BJ (cell line): ENCODE measurements around the gene EIF4E3. TPM values are rescaled to one million over a fixed set of nuclear protein-coding genes. Genes with fewer than 3 reads are reported as not detected.

Source experiments
- CTCF ChIA-PET: fragments of 350-600 bp; formaldehyde crosslinking; extraction: SDS; loops from one replicate; lab custom pipeline; 2021; ENCODE audit warnings: antibody characterized with exemption, inconsistent platforms; lab: Yijun Ruan, JAX
- POLR2A ChIA-PET: fragments of 300-600 bp; sonication (Branson Sonifier 250); formaldehyde crosslinking; extraction: SDS; loops from one replicate; lab custom pipeline; 2021; ENCODE audit warnings: antibody characterized with exemption; lab: Charles Lee
- DNase-seq: peaks from one replicate; pipeline ENCODE4 v3.0.0-alpha.2; 2011; ENCODE audit warnings: low read depth
- H3K27me3 ChIP-seq: 2 replicates; pipeline ENCODE4 v1.6.0; 2011; ENCODE audit warnings: low read length; ENCODE audit not compliant: control insufficient read depth, insufficient read depth
- H3K36me3 ChIP-seq: 2 replicates; pipeline ENCODE4 v1.5.1; 2011; ENCODE audit warnings: low read length; ENCODE audit not compliant: control insufficient read depth, insufficient read depth
- H3K4me3 ChIP-seq: 2 replicates; pipeline ENCODE4 v1.5.1; 2011; ENCODE audit warnings: low read depth, mild to moderate bottlenecking, control low read depth, low read length
- CTCF ChIP-seq: IDR thresholded peaks from 2 replicates; pipeline ENCODE4 v1.5.1; 2011; ENCODE audit warnings: low read depth, mild to moderate bottlenecking, control low read depth, inconsistent platforms, low read length, moderate library complexity; ENCODE audit not compliant: insufficient read depth
- polyA plus RNA-seq: library from polyadenylated mRNA; depleted of rRNA; stranded (reverse); fragments of >200 nt; gene quantifications from 2 replicates; pipeline ENCODE4 v1.2.3, GENCODE V29; 2011

The EIF4E3 gene
- polyA plus RNA-seq, 1 experiment, result 1.1 TPM

GRCh38 chr3:71752831-71753700 is 27.9 kb upstream of the EIF4E3 start:
- H3K36me3 ChIP-seq, result no peaks in the 10 kb centered on the region
- peaks cover 25% of the 10 kb centered on the region for H3K27me3 ChIP-seq
- DNase-seq, result no peak
- no peak overlapping the region; the same call in 1 of the 2 replicates for H3K4me3 ChIP-seq
- TF ChIP-seq CTCF, result no peak
- ChIA-PET CTCF (interaction anchor here (0.6 to 1.4 kb wide), 2 partner anchors 24 to 42 kb away, joined by 3 read pairs; no protein-coding TSS in a partner anchor), POLR2A (no interaction called here)

DNA sequence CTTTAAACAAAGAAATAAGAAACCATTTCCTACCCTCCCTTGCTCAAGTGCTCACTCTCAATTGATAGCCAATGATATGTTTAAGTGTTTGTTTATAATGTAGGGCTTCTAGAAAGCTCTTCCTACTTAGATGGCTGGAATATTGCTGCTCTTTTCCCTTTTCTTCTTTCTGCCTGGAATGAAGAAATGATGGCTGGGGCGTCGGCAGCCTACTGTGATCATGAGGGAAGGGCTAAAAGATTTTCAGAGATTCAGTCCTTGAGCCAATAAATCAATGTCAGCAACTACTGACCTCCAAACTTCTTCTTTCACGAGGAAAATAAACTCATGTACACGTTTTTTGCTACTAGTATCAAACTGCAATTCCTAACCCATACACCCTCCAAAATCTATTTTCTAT is 26.4 kb upstream of the EIF4E3 start:
- H3K4me3 ChIP-seq, result no peak overlapping the region
- H3K27me3 ChIP-seq, result peaks cover 19% of the 10 kb centered on the region
- CTCF ChIA-PET, result interaction anchor here (1.8 kb wide), 1 partner anchor 21 kb away, joined by 5 read pairs; no protein-coding TSS in a partner anchor
- no peak for TF ChIP-seq CTCF
- H3K36me3 ChIP-seq, result no peaks in the 10 kb centered on the region
- DNase-seq, result no peak
- POLR2A ChIA-PET, result no interaction called here

DNA sequence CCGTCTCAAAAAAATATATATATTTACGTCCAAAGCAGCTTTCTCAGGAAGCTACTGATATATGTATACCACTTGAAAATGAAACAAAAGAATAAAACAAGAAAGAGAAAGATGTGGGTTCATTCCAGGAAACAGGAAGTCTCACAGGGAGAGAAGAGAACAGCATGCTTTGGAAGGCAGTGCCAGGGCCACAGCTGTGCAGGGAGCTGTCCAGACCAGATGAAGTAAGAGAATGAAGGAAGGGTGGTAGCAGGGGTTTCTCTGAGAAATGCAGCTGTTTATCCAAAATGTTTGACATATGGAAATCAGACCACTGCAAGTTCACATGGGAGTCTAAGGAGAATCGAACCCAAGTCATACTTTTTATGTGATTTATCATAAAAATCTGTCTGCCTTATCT is 19.5 kb upstream of the EIF4E3 start:
- Histone ChIP-seq H3K4me3 (no peak overlapping the region), H3K36me3 (no peaks in the 10 kb centered on the region), H3K27me3 (no peaks in the 10 kb centered on the region)
- ChIA-PET CTCF (interaction anchor here (1.0 kb wide), 1 partner anchor 16 kb away, joined by 3 read pairs; no protein-coding TSS in a partner anchor), POLR2A (no interaction called here)
- no peak for DNase-seq
- no peak for TF ChIP-seq CTCF

DNA sequence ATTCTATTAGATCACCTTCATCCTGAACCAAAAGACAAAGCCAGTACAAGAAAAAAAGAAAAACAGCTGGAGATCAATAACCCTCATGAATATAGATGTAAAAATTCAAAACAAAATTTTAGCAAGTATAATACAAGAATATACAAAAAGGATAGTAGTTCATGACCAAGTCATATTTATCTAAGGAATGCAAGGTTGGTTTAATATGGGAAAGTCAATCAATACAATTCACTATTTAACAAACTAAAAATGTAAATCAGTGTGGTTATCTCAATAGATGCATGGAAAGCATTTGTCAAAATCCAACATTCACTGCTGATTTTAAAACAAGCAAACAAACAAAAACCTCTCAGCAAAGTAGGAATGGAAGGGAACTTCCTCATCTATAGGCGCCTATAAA is 17.4 kb upstream of the EIF4E3 start:
- POLR2A ChIA-PET, result no interaction called here
- CTCF ChIA-PET, result no interaction called here

More for the DNA sequence above, 17.4 kb upstream of the EIF4E3 start:
- Histone ChIP-seq H3K36me3 (no peaks in the 10 kb centered on the region), H3K4me3 (no peak overlapping the region), H3K27me3 (0 out of 2 replicates have a peak, but pooled peaks cover 1% of the 10 kb centered on the region)
- DNase-seq, result no peak
- no peak for TF ChIP-seq CTCF
